ENCODE measurements around the gene MYO1E.

The MYO1E gene

DNA sequence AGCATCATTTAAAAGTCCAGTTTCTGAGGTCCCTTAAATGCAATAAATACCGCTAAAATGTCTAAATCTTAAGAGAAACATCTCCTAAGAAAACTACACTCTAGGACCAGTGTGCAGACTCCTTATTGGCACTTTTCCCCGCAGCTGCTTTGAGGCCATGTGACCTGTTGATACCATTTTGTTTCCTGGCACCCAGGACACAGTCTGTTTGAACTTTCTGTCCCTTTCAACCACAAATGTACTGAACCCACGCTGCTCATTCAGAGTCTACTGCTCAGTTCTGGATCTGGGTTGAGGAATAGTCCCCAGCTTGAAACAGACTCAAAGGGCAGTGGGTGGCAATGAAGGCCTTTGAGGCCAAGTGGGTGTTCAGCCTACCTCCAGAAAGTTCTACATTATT lies 148.9 kb downstream of the MYO1E start:
- FAIRE-seq: no peak

DNA sequence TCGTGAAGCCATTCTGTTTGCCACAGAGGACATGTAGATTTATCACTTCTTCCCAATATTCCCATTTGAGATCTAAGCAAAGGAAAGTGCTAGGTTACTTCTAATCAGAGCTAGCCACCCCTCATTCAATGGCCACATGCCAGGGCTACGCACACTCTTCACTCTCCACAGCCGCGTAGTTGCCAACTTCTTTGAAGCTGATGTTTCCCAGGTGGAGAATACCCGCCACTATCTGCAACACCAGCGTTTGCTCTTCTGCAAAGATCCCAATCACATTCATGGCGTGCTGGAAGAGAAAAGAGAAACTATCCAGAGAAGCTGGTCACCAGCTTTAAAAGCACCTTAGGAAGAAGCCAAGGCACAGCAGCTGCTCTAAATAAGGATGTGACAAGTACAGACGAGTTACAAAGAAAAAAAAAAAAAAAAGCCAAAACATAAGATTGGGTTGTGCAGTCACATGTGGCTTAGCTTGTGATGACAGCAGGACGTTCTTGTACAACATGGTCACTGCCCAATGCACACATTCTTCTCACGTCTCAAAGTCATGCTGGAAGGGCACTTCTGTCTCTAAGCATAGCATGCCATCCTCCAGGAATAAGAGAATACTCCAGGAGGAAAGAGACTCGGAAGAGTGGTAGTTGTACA lies 149.6 kb downstream of the MYO1E start:
- FAIRE-seq: no peak

DNA sequence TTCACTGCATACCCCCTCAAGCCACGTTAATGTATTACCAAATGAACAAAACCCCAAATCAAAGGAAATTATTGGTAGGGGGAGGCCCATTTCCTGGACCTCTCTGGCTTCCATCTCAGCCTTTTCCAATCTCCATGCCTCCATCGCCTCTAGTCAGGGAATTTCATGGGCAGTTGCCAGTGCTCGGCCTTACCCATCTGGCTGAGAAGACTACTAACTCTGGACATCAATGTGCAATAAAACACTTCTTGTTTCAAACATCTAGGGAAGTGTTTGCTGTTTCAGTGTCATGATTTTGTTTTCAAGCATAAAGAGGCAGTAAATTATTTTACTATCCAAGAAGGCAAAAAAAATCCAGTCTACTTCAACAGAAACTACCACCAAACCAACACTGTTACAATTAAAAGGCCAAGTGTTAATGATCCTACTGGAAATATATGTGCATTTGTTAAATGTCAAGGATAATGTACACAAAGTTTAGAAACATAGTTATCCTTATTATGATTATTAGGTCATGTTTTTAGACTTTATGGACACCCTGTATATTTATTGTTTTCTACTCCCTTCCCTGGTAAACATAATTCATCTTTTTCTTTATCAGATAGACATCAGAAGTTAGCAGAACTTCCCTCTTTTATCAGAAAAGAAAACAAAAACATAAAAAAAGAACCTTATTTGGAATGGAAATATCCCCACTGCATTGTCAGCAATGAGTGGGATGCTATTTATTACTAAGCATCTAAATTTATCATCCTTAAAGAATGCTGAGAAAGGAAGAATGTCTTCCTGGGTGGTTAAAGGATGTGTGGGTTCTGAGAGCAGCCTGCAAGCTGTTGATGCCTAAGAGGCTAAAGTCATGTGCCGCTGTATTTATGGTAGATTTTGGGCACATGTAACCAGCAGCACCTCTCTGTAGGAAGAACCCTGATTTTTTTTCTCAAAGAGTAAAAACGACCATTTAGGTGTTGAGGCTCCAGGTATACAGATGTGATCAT lies 150.9 kb downstream of the MYO1E start:
- FAIRE-seq: no peak

DNA sequence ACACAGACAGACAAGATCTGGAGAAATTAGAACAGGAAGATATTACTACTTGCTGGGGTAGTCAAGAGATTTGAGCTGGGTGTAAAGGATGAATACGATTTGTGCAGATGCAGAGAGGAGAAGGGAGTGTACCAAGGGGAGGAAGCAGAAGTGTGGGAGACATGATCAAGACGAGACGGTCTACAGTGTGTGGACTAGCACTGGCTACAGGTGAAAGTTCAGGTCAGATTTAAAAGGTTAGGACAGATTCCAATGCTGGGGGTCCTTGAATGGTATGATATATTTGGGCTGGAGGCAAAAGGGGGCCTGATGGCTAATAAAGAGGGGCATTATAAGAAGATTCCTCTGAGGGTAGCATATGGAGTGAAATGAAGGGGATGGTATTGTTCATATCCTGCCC lies 154.0 kb downstream of the MYO1E start:
- no peak for FAIRE-seq

DNA sequence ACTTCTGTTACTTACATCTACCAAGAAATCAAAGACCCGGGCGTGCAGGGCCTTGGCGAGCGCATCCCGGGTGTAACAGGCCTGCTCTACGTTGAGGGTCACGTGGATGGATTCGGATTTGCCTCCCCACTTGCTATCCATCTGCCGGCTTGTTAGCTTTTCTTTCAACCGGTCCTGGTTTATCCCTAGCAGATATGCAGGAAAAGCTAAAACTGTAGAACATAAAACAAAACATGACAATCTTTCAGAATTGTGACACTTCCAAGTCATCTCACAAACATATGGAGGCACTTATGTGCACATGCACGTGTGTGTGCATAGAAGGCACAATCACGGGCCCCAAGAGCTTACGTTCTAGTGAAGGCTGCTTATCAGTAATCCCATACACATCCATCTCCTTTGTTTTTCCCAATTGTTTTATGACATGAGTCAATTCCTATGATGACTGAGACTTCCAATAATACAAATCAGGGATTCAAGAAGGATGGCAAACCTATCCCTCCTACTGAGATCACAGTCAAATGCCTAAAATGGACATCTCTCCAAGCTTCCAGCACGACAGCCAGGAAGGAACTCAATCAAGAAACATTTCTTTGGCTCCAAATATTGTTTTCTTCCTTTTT lies 154.7 kb downstream of the MYO1E start:
- no peak for FAIRE-seq

DNA sequence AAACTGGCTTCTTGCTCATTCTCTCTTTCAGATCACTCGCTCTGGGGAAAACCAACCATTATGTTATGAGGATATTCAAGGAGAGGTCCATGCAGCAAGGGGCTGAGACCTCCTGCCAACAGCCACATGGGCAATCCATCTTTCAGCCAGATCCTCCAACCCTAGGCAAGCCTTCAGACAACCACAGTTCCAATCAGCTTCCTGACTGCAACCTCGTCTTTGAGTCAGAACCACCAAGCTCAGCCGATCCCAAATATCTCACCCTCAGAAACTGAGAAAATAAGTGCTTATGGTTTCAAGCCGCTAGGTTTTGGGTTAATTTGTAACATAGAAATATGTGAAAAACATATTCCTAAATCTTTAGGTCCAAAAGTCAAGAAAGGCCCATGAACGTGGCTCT lies 155.8 kb downstream of the MYO1E start:
- FAIRE-seq: no peak

DNA sequence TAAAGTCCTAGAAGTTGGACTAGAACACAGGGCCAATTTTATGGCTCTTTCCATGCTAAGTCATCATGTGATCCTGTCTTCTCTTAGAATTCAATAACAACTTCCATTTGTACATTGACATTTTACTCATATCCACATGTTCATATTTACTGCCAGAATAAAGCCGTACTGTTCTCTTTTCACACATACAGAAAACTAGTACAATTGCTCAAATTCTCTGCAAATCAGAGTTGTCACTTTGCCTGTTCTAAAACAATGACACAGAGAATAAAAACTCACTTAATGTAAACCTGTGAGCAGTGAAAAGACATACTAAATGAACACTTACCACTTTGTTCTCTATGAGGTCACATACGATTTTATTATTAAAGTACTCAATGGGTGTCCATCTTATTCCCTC lies 162.5 kb downstream of the MYO1E start:
- no peak for FAIRE-seq

DNA sequence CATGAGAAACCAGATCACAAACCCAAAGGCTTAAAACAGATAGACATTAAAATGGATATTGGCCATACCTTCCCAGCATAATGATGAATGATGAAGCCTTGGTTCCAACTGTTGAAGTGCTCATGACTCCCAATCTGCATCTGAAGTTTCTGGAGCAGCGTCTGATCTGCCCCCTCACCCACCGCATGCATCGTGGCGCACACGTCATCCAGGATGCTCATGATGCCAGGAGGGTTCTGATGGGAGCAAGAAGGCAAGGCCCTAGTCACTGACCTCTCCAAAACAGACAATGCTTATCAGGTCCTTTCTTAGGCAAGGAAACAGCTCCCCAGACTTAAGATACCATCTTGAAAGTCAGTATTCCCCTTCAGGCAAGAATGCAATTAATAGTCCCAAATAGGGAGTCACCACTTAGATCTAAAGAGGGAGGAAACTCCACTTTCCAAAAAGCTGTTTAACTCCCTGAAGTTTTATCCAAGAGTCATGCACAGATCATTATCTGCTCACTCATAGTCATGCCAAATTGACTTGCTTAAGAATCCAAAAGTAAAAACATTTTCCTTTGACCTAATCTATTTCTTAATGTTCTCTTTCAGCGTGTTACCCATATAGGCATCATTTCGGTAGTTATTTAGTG lies 163.9 kb downstream of the MYO1E start:
- no peak for FAIRE-seq

DNA sequence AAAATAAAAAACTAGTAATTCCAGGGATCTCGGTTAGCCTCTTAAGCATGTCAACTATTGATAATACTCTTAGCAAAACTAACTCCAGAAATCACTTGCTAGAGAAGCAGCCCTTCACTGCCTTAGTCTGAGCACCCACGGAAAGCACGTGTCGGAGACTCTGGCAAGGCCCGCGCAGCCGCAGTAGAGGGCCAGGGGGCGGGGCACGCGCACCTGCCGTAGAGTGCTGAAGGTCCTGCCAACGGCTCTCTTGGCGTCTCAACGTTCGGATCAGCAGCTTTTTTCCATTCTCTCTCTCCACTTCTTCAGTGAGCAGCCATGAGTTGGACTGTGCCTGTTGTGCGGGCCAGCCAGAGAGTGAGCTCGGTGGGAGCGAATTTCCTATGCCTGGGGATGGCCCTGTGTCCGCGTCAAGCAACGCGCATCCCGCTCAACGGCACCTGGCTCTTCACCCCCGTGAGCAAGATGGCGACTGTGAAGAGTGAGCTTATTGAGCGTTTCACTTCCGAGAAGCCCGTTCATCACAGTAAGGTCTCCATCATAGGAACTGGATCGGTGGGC lies 166.0 kb downstream of the MYO1E start, which contains the start of gene LDHAL6B:
LDHAL6B (plus strand) TSS at position 221 of the 561 bp plus-strand sequence; CDS start at position 319, 98 bp downstream.
- FAIRE-seq: no peak

DNA sequence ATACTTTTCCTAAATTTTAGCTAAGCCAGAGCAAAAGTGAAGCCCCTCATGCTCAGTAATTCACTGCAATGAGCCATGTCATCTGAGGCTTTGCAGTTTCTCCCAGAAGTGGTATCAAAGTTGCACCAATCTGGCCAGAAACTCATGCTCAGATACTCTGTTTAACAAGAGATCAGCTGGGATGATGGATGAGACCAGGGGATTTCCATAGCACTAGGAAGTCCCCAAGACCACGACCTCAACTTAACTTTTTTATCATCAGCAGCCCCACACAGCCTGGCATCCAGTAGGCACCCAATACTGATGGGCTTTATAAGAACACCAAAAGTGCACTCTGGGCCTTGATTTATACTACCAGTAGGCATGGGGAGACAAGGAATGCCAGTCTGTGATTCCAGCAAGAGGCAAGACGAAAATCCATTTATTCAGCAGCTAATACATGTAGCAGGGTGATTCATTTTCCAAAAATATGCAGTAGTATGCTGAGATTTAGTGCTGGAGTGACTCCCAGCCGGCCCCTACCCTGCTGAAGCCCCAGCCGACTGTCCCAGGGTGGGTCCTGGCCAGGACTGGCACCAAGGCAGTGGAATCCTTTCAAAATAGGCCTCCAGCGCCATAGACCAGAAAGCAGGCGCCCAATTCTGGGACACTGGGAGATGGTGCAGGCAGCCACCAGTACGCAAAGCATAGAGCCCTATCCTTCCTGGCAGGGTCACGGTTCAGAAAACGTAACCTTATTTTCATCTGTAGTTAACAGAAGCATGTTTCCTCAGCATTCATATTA lies 166.6 kb downstream of the MYO1E start:
- no peak for FAIRE-seq

DNA sequence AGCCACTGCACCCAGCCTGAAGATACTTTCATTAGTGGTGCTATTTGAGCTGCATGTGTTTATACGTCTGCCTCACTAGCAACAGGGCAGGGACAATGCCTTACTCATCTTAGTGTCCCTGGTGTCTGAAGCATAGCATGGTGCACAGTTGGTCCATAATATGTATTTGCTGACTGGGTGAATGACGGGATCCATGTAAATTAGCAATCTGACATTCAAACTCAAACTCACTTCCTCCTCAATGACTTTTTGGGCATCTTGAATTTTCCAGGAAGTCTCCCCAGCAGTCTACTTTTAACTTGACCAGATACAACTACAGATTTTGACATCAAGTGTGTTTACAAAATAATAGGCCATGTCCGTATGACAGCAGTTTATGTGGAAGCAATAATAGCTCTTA lies 169.0 kb downstream of the MYO1E start:
- no peak for FAIRE-seq

DNA sequence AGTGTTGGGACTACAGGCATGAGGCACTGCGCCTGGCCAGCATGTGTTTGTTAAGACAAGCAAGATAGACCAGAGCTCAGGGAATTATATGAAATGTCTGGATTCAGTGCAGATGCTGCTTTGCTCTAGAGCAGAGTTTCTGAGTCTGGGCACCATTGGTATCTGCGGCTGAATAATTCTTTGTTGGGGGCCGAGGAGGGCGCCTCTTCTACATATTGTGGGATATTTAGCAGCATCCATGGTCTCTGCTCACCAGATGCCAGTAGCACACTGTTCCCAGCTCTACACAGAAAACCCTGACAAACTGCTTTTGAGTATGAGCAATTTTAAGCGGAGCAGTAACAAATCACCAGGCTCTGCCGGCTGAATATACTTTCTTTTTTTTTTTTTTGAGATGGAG lies 169.7 kb downstream of the MYO1E start:
- FAIRE-seq: no peak

DNA sequence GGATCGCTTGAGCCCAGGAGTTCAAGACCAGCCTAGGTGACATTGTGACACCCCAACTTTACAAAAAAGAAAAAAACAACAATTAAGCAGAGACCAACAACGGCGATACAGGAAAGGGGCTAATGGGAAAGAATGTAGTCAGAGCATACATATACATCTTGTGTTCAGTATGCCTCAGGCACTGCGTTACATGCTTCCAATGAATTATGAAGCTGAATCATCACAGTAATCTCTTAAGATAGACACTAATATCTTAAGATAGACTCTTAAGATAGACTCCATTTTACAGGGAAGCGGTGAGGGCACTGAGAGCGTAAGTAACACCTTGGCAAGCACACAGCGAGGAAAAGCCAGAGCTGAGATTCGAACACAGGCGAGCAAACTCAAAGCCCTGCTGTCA lies 172.1 kb downstream of the MYO1E start:
- FAIRE-seq: no peak

DNA sequence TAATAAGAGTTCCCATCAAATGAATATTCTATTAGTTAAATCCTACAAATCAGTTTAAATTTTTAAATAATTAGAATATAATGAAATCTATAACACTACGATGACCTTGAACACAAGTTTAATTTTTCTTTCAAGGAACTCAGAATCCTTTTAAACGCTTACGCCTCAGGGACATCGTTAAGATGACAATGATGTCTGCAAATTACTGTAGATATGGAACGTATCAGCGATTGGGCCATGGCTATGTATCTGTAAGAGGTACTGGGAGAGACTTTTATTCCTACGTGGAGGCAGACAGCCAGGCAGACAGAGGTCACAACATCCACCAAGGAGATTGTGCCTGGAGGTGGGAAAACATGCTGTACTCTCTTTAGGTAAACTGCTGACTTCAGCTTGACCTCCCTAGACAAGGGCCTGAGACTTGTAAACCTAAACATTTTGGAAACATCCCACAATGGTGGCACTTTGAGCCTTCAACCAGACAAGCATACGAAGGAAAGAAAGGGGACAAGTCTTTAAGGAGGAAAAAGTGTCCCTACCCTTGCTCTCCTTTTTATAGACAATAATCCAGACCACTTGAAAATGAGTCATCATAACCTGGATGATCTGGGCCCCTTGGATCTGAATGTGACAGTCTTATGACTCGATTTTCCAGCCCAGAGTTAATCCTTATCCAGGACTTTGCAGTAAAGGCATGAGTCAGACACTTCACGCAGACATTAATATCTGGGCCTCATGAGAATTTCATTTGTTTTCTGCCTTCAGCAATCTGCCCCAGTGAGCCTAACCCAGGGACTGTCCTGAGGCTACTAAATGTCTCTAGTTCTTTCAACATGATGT lies 172.8 kb downstream of the MYO1E start:
- FAIRE-seq: no peak

DNA sequence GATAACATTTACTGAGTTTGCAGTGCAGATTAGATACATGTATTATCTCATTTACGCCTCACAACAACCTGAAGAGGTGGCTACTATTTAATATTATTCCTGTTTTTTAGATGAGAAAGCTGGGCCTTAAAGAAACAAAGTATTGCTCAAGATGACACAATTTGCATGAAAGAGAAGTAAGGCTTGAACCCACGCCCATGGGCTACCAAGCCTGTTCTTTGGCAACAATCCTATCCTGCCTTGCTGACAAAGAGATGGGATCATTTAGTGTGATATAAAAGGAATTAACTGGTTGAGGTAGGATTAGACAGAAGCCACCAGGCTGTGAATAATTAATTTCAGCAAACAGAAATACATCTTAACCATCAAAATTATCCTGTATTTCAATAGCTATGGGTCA lies 175.2 kb downstream of the MYO1E start:
- no peak for FAIRE-seq

DNA sequence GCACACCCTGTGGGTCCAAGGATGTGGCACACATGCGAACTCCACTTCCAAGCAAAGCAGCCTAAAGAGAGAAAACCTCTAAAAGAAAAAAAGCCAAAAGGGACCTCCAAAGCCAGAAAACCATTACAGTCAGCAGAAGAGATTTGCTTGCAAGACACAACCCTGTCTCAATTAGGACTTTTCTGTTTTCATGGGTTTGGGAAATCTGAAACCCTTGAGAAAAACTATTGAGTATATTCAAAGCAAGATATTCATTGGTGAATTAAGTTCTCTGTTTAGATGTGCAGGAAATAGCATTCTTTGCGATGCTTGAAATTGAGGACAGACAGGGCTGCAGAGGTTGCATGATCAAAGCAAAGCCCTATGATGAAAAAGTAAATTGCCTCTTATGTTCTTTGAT lies 176.3 kb downstream of the MYO1E start:
- no peak for FAIRE-seq

DNA sequence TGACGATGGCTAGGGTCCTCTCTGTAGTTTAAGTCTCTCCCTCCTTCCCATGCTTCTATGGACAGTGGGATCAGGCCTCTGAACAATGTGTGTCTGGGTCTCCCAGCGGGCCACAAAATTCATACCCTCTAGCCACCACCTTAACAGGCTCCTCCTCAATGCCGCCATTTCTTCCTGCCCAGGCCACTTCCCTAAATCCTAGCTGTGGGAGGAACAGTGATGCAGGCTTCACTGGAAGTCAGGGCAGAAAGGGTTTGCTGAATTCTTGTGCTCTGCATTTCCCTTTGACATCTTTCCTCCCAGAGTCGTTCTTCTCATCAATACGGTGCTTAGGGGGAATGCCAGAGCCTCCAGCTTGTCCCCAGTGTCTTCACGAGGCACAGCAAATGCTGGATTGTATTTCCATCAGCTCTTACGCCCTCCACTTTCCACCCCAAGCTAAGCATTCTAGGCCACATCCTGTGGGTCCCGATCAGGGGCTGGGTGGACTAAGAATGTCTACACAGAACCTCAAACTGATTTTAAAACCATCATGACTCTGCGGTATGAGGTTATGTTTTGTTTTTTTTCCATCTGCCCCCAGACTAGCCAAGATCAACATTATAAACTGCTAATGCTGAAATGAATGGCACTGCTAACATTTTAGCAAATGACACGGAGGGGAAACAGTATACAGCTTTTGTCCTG lies 177.9 kb downstream of the MYO1E start:
- no peak for FAIRE-seq

DNA sequence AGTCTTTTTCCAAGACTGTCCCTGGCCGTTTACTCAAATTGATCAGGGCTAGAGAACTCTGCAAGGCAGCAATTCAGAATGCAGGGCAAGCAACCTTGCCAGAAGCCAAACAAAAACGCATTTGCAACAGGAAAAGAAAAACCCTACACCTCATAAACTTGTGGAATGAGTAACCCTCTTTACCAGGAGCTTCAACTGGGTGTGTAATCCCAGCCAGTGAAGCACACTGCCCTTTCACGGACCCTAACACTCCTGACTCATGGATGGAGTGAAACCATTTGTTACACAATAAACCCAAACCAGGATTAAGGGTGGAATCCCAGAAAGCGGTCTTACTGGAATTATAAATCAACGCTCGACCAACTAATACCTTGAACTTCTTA lies 180.8 kb downstream of the MYO1E start:
- no peak for FAIRE-seq

DNA sequence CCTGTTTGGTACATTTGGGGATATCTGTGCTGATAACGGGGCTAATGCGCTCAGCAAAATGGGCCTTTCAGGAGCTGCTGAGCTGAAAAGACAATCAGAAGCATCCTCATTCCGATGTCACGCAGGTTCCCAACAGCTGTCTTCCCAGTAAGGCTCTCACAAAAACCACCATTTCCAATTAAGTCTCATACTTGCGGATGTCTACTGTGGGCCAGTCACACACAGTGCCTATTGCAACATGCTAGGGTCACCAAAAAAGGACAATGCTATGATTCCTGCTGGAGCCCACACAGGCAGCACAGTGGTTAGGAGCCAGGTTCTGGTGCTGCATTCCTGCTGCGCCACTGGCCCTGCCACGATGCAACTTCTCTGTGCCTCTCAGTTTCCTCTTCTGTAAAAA lies 182.4 kb downstream of the MYO1E start:
- no peak for FAIRE-seq

DNA sequence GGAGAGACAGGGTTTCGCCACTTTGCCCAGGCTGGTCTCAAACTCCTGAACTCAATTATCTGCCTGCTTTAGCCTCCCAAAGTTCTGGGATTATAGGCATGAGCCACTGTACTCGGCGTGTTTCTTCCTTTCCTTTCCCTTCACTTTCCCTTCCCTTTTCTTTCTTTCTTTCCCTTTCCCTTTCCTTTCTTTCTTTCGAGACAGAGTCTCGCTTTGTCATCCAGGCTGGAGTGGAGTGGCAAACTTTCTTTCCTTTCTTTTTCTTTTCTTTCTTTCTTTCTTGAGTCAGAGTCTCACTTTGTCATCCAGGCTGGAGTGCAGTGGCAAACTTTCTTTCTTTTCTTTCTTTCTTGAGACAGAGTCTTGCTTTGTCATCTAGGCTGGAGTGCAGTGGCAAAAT lies 183.4 kb downstream of the MYO1E start:
- FAIRE-seq: no peak

DNA sequence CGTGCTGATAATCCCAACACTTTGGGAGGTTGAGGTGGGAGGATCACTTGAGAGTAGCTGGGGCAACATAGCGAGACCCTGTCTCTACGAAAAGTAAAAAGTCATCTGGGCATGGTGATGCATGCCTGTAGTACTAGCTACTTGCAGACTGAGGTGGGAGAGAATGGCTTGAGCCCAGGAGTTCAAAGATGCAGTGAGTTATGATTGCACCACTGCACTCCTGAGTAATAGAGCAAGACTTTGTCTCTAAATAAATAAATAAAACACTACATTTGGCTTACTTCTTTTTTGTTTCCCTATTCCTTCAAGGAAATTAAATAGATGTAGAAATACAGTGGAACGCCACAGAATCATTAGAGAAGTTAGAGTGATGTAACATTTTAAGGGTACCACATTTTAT lies 186.2 kb downstream of the MYO1E start:
- no peak for FAIRE-seq
